ENCODE results near the gene ALDH4A1.

ALDH4A1 gene

GRCh38 chr1:18938707-18939070 is 36.3 kb upstream of the ALDH4A1 start:
- peak; percentile 67 for DNase-seq

- peak; percentile 61 for DNase-seq
Measured at GRCh38 chr1:18938008-18938706, 35.8 kb upstream of the ALDH4A1 start.

GRCh38 chr1:18937539-18937938 is 35.2 kb upstream of the ALDH4A1 start:
- no peak for DNase-seq

DNA sequence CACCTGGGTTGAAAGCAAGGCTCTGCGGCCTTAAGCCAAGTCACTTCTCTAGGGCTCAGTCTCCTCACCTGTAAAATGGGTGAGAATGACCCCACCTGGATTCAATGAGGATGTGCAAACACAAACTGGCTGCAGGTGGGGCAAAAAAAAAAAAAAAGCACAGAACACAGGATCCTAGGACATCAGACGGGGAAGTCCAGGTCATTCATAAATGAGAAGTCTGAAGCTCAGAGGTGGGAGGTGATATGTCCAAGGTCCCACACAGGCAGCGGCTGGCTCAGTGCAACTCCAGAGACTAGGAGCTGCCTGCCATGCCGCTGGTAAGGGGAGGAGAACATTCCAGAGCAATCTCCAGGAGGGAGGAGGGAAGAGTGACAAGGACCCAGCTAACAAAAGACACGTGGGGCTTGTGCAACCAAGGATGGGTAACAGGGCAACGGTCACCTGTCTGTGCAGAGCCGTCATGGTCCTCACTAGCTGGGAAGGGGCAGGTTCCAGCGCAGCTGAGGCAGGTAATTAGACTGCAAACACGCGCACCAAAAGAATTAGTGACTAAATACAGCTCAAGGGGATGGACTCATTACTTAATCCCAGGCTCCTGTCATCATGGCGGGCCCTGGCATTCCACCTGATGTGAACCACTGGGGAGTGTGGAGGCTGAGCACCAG is 34.6 kb upstream of the ALDH4A1 start:
- peak; percentile 31 for DNase-seq

DNA sequence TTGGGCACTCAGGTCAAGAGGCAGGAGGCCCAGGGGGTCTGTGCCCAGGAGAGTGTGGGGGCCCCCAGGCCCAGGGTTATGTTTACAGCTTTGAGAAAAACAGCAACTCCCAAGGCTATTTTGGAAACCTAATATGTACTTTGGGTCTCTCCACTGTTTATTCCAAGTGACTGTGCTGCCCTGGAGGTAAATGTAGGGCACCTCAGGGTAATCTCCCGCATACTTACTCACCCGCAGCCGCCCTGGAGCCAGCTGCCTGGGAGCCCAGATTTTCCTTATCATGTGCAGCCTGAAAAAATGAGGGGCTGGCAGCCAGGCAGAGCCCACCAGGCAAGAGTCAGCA is 34.1 kb upstream of the ALDH4A1 start:
- no peak for DNase-seq

DNA sequence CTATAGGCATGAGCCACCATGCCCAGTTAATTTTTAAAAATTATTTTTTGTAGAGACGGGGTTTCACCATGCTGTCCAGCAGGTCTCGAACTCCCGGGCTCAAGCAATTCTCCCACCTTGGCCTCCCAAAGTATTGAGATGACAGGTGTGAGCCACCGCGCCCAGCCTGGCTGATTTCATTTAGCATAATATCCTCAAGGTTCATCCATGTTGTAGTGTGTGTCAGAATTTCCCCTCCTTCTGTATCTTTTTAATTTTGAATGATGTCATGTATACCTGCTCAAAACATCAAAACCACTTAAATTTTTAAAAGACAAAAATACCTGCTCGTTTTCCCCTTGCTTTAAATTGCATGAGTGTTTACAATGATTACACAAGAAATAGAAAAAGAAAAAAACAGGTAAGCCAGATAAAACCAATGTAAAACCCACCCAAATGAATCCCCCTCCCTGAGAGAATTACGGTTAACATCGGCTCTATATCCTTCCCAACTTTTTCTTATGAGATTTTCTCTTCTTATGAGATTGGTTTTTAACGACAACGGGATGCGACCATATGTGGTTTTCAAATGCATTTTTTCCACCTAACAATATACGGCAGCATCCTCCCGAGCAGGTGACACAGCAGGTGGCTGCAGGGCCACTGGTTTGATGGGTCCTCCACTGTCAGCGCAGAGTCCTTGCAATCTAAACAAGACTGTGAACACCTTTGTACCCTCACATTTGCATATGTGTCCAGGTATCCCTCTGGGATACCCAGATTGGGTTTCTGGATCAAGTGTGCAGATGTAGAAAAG is 32.0 kb upstream of the ALDH4A1 start:
- DNase-seq = no peak

GRCh38 chr1:18932879-18933278 is 30.5 kb upstream of the ALDH4A1 start:
- DNase-seq = no peak

DNA sequence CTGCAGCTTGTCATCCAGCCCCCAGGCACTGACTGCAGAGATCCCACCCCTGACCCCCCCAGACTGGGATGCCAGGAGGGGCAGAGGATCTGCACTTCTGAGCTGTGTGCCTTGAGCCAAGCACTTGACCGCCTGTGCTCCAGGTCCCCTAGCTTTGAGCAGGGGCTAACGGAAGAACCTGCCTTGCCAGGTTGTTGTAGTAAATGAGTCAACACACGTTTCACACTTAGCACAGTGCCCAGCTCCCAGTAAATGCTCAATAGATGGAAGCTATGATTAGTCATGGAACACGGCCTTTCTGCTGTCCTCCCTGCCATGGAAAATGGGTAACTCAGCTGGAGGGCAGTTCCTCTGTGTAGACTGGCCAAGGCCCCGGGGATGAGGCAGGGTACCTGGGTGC is 30.0 kb upstream of the ALDH4A1 start:
- no peak for DNase-seq

DNA sequence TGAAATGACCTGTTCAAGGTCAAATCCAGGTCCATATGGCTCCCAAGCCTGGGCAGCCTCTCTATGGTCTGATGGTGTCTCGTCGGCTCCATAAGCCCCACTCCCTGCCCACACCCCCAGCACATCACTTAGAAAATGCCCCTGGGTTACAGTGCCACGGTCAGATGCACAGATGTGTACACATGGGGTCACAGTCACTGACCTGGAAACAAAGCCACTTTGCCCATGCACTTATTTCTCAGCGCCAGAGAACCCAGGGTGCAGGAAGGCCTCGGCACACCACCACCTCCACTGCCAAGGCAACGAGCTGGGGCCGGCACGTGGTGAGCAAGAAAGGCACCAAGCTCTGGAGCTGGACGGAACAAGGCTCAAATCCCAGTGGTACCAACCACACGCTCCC is 29.4 kb upstream of the ALDH4A1 start:
- DNase-seq = peak; percentile 15

DNA sequence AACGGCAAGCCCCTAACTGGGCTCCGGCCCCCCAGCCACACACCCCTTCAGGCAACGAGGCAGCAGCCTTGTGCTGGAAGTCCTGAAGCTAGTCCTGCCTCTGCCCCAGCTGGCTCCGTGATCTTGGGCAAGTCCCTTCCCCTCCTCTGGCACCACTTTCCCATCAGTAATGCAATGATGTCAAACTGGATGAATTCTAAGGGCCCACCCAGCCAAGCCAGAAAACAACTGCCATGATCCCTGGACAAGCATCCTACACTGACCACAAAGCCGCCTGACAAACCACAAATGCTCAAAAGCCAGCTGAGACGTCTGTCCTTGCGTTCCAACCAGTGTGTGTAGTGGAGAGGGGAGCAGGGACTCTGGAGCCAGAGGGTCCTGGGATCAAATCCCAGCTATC is 27.3 kb upstream of the ALDH4A1 start:
- DNase-seq = no peak

DNA sequence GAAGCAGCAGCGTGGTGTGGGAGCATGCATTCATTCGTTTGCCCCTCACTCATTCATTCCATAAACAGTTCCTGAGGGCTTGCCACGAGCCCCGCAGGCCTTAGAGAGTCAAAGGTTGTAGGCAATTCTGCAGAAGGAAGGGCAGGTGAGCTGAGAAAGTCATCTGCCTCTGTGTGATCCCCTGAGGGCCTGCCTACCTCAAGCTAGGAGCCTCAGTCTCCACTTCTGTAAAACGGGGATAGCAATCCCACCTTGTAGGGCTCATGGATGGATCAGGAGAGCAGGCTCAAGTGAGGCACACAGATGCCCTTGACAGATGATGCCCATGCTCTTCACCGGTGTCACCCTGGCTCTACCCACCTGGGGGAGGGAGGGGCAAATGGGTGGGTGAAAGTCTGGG is 26.6 kb upstream of the ALDH4A1 start:
- DNase-seq = no peak

- DNase-seq = no peak
Measured at GRCh38 chr1:18928406-18928805, 26.1 kb upstream of the ALDH4A1 start.

DNA sequence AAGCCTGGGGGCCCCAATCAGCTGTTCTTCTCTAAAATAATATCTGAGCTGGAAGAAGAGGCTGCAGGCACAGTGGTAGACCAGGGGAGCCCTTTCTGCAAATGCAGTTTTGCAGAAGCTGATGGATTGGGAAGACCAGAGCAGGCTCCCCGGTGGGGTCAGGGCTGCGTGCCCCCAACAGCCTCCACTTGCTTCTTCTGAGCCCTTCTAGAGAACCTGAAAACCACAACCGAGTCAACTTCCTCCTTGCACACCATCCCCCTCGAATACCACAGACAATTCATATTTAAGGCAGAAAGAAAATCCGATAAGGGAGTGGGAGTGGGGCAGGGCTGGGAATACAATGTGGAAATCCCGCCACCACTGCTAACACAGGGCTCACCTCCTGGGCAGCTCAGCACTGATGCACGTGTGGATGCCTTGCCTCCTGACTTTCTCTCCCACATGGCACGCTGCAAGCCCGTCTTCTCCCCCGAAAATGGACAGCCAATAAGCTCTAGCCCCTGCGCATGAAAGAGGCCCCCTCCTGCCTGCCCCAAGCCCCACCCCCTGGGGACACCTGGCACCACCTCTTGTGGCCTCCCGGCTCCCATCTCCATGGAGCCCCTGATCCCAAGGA is 25.4 kb upstream of the ALDH4A1 start:
- no peak for DNase-seq

- DNase-seq = no peak
Measured at GRCh38 chr1:18927082-18927653, 24.8 kb upstream of the ALDH4A1 start.

DNA sequence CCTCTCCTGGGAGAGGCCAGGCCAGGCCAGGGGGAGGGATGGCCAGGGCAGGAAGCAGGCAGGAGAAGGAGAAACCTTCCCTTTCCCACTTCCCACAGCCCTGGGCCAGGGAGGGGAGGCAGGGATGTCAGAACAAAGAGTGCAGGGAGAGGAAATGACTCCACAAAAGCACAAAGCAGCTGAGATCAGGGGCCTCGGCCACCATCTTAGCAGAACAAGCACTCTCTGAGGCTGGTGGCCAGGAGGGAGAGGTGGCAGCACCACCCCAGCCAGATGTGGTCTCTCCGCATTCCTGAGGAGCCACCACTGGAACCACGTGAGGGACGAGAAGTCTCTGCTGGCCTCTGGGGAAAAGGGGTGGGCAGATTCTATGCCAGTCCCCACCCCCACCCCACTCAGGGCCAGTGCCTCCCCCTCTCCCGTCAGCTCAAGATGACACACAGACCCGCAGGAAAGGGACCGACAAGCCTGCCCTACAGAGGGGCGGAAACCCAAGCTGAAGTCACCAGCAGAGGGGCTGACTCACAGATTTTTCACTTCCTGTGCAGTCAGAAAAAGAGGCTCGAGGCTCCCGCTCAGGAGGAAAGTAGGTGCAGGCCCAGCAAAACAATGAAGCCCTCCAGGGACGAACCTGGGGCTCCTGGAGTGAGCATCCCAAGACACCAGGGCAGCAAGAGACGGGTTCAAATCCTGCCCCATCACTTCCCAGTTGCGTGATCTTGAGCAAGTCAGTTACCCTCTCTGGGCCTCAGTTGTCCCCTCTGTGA is 24.1 kb upstream of the ALDH4A1 start:
- DNase-seq = no peak

GRCh38 chr1:18925279-18925678 is 22.9 kb upstream of the ALDH4A1 start:
- no peak for DNase-seq

- no peak for DNase-seq
Measured at GRCh38 chr1:18924221-18924691, 21.9 kb upstream of the ALDH4A1 start.

DNA sequence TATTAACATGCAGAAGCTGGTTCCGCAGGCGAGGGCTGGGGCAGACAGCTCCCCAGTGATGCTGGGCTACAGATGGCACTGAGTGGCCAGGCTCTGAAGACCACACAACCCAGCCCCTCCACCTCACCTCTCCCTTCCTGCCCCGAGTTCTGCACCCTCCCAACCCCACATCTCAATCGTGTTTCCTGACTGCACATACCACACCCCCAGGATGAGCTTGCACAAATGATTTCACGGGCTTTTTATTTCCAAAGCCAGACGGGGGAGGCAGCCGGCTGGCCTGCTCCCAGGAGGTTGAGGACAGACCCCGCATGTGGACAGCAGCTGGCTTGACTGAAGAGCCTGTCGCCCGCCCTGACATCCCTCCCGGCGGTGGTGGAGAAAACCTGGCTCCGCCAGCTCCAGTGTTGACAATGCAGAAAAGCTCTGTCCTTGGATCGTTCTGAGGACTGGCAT is 21.4 kb upstream of the ALDH4A1 start:
- no peak for DNase-seq

GRCh38 chr1:18922848-18923755 is 20.7 kb upstream of the ALDH4A1 start:
- DNase-seq = no peak

DNA sequence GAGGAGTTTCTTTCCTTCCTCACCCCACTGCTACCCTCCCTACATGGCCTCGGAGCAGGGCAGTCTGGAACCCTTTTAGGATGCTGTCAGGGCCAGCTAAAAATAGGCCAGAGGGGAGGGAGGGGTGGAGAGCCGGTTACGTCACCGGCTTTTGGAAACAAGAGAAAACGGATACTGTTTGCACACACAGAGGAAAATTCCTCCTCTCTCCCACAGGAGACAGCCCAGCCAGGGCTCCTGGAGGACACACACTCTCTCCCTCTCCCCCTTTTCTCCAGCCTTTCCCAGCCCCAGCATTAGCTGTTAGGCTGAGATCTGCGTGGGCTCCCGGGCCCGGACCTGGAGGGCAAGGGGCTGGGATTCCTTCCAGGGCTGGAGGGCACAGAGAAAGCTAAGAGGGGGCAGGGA is 20.0 kb upstream of the ALDH4A1 start:
- peak; percentile 38 for DNase-seq

Data from NCI-H69 (cell line).